ENCODE measurements around the gene ARL4D. TPM values are rescaled to one million over a fixed set of nuclear protein-coding genes. Genes with fewer than 3 reads are reported as not detected.

Gene ARL4D
- total and polyA plus RNA-seq, 2 of the 4 experiments (the other 2 are of a cell fraction) = 12.5 to 30.7 TPM

DNA sequence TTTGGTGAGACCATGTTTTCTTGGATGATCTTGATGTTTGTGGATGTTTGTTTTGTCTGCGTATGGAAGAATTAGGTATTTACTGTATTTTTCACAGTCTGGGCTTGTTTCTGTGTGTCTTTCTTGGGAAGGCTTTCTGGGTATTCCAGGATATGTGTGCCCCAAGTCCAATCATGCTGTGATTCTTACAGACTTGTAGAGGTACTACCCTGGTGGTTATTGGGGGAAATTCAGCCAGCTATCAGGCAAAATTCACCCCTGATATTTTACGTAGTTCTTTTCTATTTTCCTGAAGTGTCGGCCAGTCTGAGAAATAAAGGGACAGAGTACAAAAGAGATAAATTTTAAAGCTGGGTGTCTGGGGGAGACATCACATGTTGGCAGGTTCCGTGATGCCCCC, 33.4 kb upstream of the ARL4D start:
- dilution Hi-C loops (cut with HindIII; ENCODE audit: low sequenced_read_pairs, unreplicated experiment) = no loop called here
- Histone ChIP-seq H2BK15ac (ENCODE audit: low read depth, low read length) (no peak overlapping the region), H3K4ac (ENCODE audit: low read depth, low read length) (no peak overlapping the region), H3K18ac (ENCODE audit: low read depth, low read length) (no peak overlapping the region), H3K14ac (replicated peaks; ENCODE audit: low read depth, low read length) (no peak overlapping the region), H2AFZ (replicated peaks; ENCODE audit: low read length, poor library complexity) (no peak overlapping the region), H3K4me2 (ENCODE audit: low read depth, low read length) (no peak overlapping the region), H4K8ac (ENCODE audit: low read depth in 2 of 2, low read length in 2 of 2) (no peak overlapping the region), H4K20me1 (ENCODE audit: insufficient read depth, low read length) (peaks cover 5% of the 10 kb centered on the region; the same call in 1 of the 2 replicates), H3K4me3 (ENCODE audit: insufficient read depth, low read depth, low read length) (no peak overlapping the region), H3K23ac (ENCODE audit: low read depth, low read length) (no peak overlapping the region), H3K36me3 (ENCODE audit: control insufficient read depth, insufficient read depth, low read length) (no peaks in the 10 kb centered on the region), H3K9ac (ENCODE audit: low read depth, low read length) (no peak overlapping the region), H2AK9ac (replicated peaks; ENCODE audit: low read depth, low read length, poor library complexity) (no peak overlapping the region), H2BK5ac (ENCODE audit: low read depth, low read length, poor library complexity, severe bottlenecking) (no peak overlapping the region), H3K4me1 (ENCODE audit: control insufficient read depth, insufficient read depth, low read length) (peaks cover 18% of the 10 kb centered on the region), H2AK5ac (ENCODE audit: low read depth, low read length) (no peak overlapping the region), H3K9me3 (ENCODE audit: control insufficient read depth, insufficient read depth, low read length) (no peaks in the 10 kb centered on the region), H3K9me1 (ENCODE audit: insufficient read depth, low read length) (no peaks in the 10 kb centered on the region; the same call in 1 of the 2 replicates), H3K79me1 (ENCODE audit: low read depth in 1 of 2, low read length in 2 of 2) (peaks cover 0 to 11% of the 10 kb centered on the region in 2 experiments; a peak in 1 of 4 replicates), H4K91ac (ENCODE audit: insufficient read depth, low read depth, low read length) (no peak overlapping the region), H2BK20ac (ENCODE audit: low read depth, low read length) (no peak overlapping the region), H2BK120ac (ENCODE audit: low read depth, low read length) (no peak overlapping the region), H3K27me3 (ENCODE audit: control insufficient read depth, insufficient read depth, low read length) (no peaks in the 10 kb centered on the region), H3K27ac (ENCODE audit: insufficient read depth, low read length) (no peak overlapping the region), H3K56ac (ENCODE audit: extremely low read depth, insufficient read depth, low read length) (no peak overlapping the region), H4K5ac (ENCODE audit: low read depth, low read length) (no peak overlapping the region)
- 80% methylated on average over 1 of the region's 4 CpGs; no CpG with 5 or more reads in 1 of the 2 experiments for WGBS, 2 experiments (ENCODE audit: extremely low coverage in 2 of 2, insufficient read length in 1 of 2)
- no TSS peak for BruUV-seq (replicated peaks)
- intact Hi-C loops (cut with micrococcal nuclease) = no loop called here
- DNase-seq = no peak
- POLR2A ChIA-PET (ENCODE audit: unreplicated experiment) = interaction anchor here (0.7 kb wide), 1 partner anchor 33 kb away, joined by 3 read pairs; no protein-coding TSS in a partner anchor
- no peak for ATAC-seq (ENCODE audit: low read depth)
- CTCF ChIA-PET = no interaction called here
- no peak for TF ChIP-seq MAFK (IDR thresholded peaks at IDR 0.05; ENCODE audit: low read depth, low read length)
- TF ChIP-seq RCOR1 (IDR thresholded peaks at IDR 0.05; ENCODE audit: insufficient replicate concordance, low read length) = no peak
- TF ChIP-seq, protein P1, sequence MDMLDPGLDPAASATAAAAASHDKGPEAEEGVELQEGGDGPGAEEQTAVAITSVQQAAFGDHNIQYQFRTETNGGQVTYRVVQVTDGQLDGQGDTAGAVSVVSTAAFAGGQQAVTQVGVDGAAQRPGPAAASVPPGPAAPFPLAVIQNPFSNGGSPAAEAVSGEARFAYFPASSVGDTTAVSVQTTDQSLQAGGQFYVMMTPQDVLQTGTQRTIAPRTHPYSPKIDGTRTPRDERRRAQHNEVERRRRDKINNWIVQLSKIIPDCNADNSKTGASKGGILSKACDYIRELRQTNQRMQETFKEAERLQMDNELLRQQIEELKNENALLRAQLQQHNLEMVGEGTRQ (IDR thresholded peaks at IDR 0.05; ENCODE audit: low read depth, low read length) = no peak
- TF ChIP-seq POLR2A (IDR thresholded peaks at IDR 0.05; ENCODE audit: low read depth, low read length) = no peak
- no peak for TF ChIP-seq BHLHE40 (IDR thresholded peaks at IDR 0.05; ENCODE audit: low read depth, low read length)
- TF ChIP-seq NFE2L2 (IDR thresholded peaks at IDR 0.05; ENCODE audit: low read depth, low read length) = no peak
- no peak for TF ChIP-seq CTCF (conservative IDR thresholded peaks at IDR 0.05; ENCODE audit: low read depth, low read length)
- TF ChIP-seq, protein P2, sequence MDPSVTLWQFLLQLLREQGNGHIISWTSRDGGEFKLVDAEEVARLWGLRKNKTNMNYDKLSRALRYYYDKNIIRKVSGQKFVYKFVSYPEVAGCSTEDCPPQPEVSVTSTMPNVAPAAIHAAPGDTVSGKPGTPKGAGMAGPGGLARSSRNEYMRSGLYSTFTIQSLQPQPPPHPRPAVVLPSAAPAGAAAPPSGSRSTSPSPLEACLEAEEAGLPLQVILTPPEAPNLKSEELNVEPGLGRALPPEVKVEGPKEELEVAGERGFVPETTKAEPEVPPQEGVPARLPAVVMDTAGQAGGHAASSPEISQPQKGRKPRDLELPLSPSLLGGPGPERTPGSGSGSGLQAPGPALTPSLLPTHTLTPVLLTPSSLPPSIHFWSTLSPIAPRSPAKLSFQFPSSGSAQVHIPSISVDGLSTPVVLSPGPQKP (IDR thresholded peaks at IDR 0.05; ENCODE audit: borderline replicate concordance, low read depth, low read length) = no peak
- TF ChIP-seq FOS (IDR thresholded peaks at IDR 0.05; ENCODE audit: low read depth, low read length) = no peak
- in situ Hi-C loops (cut with MboI; ENCODE audit: low sequenced_read_pairs) = loop anchor here (25.0 kb wide), 1 partner anchor 378 kb away; the partner anchor contains the start of genes PTGES3L, RPL27 and RUNDC1
